HEK293 (cell line): ENCODE measurements around the gene TNS1.

ENCODE experiments used
- CTCF ChIA-PET: fragments of 350-600 bp; formaldehyde crosslinking; extraction: SDS; loops from one replicate; lab custom pipeline; 2021; ENCODE audit warnings: antibody characterized with exemption; lab: Yijun Ruan, JAX
- POLR2A ChIA-PET: fragments of 300-600 bp; formaldehyde crosslinking; extraction: SDS; loops from one replicate; lab custom pipeline; 2020; ENCODE audit warnings: antibody characterized with exemption, inconsistent platforms; lab: Yijun Ruan, JAX
- H3K27ac ChIP-seq: fragments of 200-500 bp; sonication (Bioruptor generic); 2 replicates; pipeline ENCODE4 v1.5.1; 2014; ENCODE audit warnings: low read depth, low read length, control low read depth, inconsistent platforms; ENCODE audit errors: extremely low read depth
- H3K36me3 ChIP-seq, 2 experiments: fragments of 200-500 bp in 1 of 2; sonication (Bioruptor generic) in 1 of 2; 1 replicate in 1 of 2; 2 replicates in 1 of 2; pipeline ENCODE4 v1.5.1; 2014 to 2017; ENCODE audit warnings: inconsistent platforms in 2 of 2, low read length in 2 of 2; ENCODE audit not compliant: control insufficient read depth in 2 of 2, insufficient read depth in 1 of 2
- H3K4me1 ChIP-seq: fragments of 200-500 bp; sonication (Bioruptor generic); 2 replicates; pipeline ENCODE4 v1.5.1; 2014; ENCODE audit warnings: mild to moderate bottlenecking, low read length, inconsistent platforms; ENCODE audit not compliant: control insufficient read depth, insufficient read depth
- H3K4me3 ChIP-seq: 2 replicates; pipeline ENCODE4 v1.5.1; 2011; ENCODE audit warnings: low read depth, mild to moderate bottlenecking, control low read depth, low read length, moderate library complexity
- H3K9me3 ChIP-seq: fragments of 200-500 bp; sonication (Bioruptor generic); 2 replicates; pipeline ENCODE4 v1.5.1; 2014; ENCODE audit warnings: low read depth, low read length, inconsistent platforms; ENCODE audit not compliant: control insufficient read depth, insufficient read depth
- KLF9 ChIP-seq: fragments of 450-650 bp; formaldehyde crosslinking; IDR thresholded peaks from 2 replicates; pipeline ENCODE4 v1.5.1; 2016; ENCODE audit warnings: missing biosample characterization, missing genetic modification characterization, low read depth
- OVOL3 ChIP-seq: fragments of 450-650 bp; formaldehyde crosslinking; IDR thresholded peaks from 2 replicates; pipeline ENCODE4 v1.5.1; 2016; ENCODE audit warnings: missing biosample characterization, missing genetic modification characterization
- REPIN1 ChIP-seq: fragments of 450-650 bp; formaldehyde crosslinking; IDR thresholded peaks from 2 replicates; pipeline ENCODE4 v1.5.1; 2017; ENCODE audit warnings: missing biosample characterization, missing genetic modification characterization, low read depth
- YY2 ChIP-seq: fragments of 450-650 bp; formaldehyde crosslinking; IDR thresholded peaks from 2 replicates; pipeline ENCODE4 v1.5.1; 2016; ENCODE audit warnings: missing biosample characterization, missing genetic modification characterization
- ZBTB20 ChIP-seq: fragments of 450-650 bp; formaldehyde crosslinking; IDR thresholded peaks from 2 replicates; pipeline ENCODE4 v1.5.1; 2016; ENCODE audit warnings: missing biosample characterization, missing genetic modification characterization
- ZNF114 ChIP-seq: fragments of 450-650 bp; formaldehyde crosslinking; IDR thresholded peaks from 2 replicates; pipeline ENCODE4 v1.5.0; 2017; ENCODE audit warnings: missing biosample characterization, missing genetic modification characterization
- ZNF133 ChIP-seq: fragments of 450-650 bp; formaldehyde crosslinking; IDR thresholded peaks from 2 replicates; pipeline ENCODE4 v1.5.1; 2016; ENCODE audit warnings: missing biosample characterization, missing genetic modification characterization
- ZNF155 ChIP-seq: fragments of 450-650 bp; formaldehyde crosslinking; IDR thresholded peaks from 2 replicates; pipeline ENCODE4 v1.5.1; 2016; ENCODE audit warnings: missing biosample characterization, missing genetic modification characterization
- ZNF16 ChIP-seq: fragments of 450-650 bp; formaldehyde crosslinking; IDR thresholded peaks from 2 replicates; pipeline ENCODE4 v1.5.1; 2016; ENCODE audit warnings: low read depth, missing biosample characterization, missing genetic modification characterization
- ZNF239 ChIP-seq: fragments of 450-650 bp; formaldehyde crosslinking; IDR thresholded peaks from 2 replicates; pipeline ENCODE4 v1.5.1; 2016; ENCODE audit warnings: missing biosample characterization, missing genetic modification characterization
- ZNF311 ChIP-seq: fragments of 450-650 bp; formaldehyde crosslinking; IDR thresholded peaks from 2 replicates; pipeline ENCODE4 v1.5.1; 2017; ENCODE audit warnings: missing biosample characterization, missing genetic modification characterization, borderline replicate concordance
- ZNF324 ChIP-seq: fragments of 450-650 bp; formaldehyde crosslinking; IDR thresholded peaks from 2 replicates; pipeline ENCODE4 v1.5.1; 2016; ENCODE audit warnings: missing biosample characterization, missing genetic modification characterization
- ZNF335 ChIP-seq: fragments of 450-650 bp; formaldehyde crosslinking; conservative IDR thresholded peaks from 2 replicates; pipeline ENCODE4 v1.5.1; 2016; ENCODE audit warnings: missing biosample characterization, missing genetic modification characterization
- ZNF426 ChIP-seq: fragments of 450-650 bp; formaldehyde crosslinking; IDR thresholded peaks from 2 replicates; pipeline ENCODE4 v1.5.1; 2017; ENCODE audit warnings: missing biosample characterization, missing genetic modification characterization, mild to moderate bottlenecking, inconsistent platforms, moderate library complexity
- ZNF510 ChIP-seq: fragments of 450-650 bp; formaldehyde crosslinking; IDR thresholded peaks from 2 replicates; pipeline ENCODE4 v1.5.1; 2018; ENCODE audit warnings: mild to moderate bottlenecking, missing genetic modification characterization, missing biosample characterization; ENCODE audit not compliant: insufficient replicate concordance
- ZNF555 ChIP-seq: fragments of 450-650 bp; formaldehyde crosslinking; conservative IDR thresholded peaks from 2 replicates; pipeline ENCODE4 v1.5.1; 2017; ENCODE audit warnings: missing biosample characterization, mild to moderate bottlenecking, missing genetic modification characterization, inconsistent platforms
- ZNF658 ChIP-seq: fragments of 450-650 bp; formaldehyde crosslinking; IDR thresholded peaks from 2 replicates; pipeline ENCODE4; 2016; ENCODE audit warnings: missing biosample characterization, missing genetic modification characterization
- ZNF660 ChIP-seq: fragments of 450-650 bp; IDR thresholded peaks from 2 replicates; pipeline ENCODE4 v1.5.1; 2018; ENCODE audit warnings: missing biosample characterization, mild to moderate bottlenecking, missing genetic modification characterization
- ZNF837 ChIP-seq: fragments of 450-650 bp; formaldehyde crosslinking; IDR thresholded peaks from 2 replicates; pipeline ENCODE4 v1.5.1; 2016; ENCODE audit warnings: missing biosample characterization, missing genetic modification characterization
- TF ChIP-seq, protein P1 (sequence below): fragments of 450-650 bp; formaldehyde crosslinking; IDR thresholded peaks from 2 replicates; pipeline ENCODE4 v1.5.1; 2016; ENCODE audit warnings: missing biosample characterization, missing genetic modification characterization
- TF ChIP-seq, protein P2 (sequence below): fragments of 450-650 bp; formaldehyde crosslinking; IDR thresholded peaks from 2 replicates; pipeline ENCODE4 v1.5.1; 2016; ENCODE audit warnings: missing biosample characterization, missing genetic modification characterization
- TF ChIP-seq, protein P3 (sequence below): fragments of 450-650 bp; formaldehyde crosslinking; IDR thresholded peaks from 2 replicates; pipeline ENCODE4 v1.5.1; 2016; ENCODE audit warnings: missing biosample characterization, missing genetic modification characterization
- TF ChIP-seq, protein P4 (sequence below): fragments of 450-650 bp; formaldehyde crosslinking; IDR thresholded peaks from 2 replicates; pipeline ENCODE4 v1.5.1; 2016; ENCODE audit warnings: missing biosample characterization, missing genetic modification characterization
- TF ChIP-seq, protein P5 (sequence below): fragments of 450-650 bp; formaldehyde crosslinking; IDR thresholded peaks from 2 replicates; pipeline ENCODE4 v1.5.1; 2016; ENCODE audit warnings: missing biosample characterization, missing genetic modification characterization, low read depth

Gene TNS1

DNA sequence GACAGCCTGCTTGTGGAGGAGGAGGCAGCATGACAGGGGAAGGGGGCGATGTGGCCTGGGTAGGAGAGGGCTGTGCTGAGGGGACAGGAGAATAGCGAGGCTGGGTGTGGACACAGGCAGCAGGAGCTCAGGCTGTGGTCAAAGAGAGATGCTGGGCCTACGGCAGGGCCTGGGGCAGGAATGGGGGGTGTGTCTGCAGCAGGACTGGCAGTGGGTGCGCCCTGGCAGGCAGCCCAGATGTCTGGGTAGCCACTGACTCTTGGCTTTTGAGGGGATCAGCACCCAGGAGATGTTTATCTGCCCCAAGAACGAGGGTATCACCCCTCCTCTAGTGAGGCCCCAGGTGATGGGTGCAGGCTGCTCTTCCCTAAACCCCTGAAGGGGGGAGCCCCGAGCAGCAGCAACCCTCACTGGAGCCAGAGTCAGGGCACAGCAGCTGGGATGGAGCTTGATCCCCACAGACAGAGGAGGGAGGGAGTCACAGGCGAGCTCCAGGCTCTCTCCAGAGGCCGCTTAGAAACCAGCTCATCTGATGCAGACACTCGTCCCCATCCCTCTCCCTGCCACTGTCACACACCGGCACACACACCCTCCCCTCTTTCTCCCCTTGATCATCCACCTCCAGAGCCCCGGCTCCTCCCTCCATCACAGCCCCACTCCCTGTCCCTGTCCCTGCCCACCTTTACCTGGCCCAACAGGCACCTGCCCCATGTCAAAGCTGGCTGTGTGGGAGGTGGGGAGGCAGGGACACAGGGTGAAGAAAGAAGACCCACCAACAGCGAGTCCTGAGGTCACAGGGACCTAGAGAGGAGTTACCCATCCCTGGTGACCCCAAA is 29.8 kb upstream of the TNS1 start:
- TF ChIP-seq ZNF155 (no peak), ZNF335 (tag by site-specific recombination) (no peak), ZBTB20 (tag by site-specific recombination) (0 out of 2 replicates have a peak, but pooled peaks have one; percentile 12), ZNF510 (tag by site-specific recombination) (no peak), KLF9 (tag by site-specific recombination) (0 out of 2 replicates have a peak, but pooled peaks have one; percentile 30), ZNF239 (tag by site-specific recombination) (no peak)
- TF ChIP-seq, protein P1, sequence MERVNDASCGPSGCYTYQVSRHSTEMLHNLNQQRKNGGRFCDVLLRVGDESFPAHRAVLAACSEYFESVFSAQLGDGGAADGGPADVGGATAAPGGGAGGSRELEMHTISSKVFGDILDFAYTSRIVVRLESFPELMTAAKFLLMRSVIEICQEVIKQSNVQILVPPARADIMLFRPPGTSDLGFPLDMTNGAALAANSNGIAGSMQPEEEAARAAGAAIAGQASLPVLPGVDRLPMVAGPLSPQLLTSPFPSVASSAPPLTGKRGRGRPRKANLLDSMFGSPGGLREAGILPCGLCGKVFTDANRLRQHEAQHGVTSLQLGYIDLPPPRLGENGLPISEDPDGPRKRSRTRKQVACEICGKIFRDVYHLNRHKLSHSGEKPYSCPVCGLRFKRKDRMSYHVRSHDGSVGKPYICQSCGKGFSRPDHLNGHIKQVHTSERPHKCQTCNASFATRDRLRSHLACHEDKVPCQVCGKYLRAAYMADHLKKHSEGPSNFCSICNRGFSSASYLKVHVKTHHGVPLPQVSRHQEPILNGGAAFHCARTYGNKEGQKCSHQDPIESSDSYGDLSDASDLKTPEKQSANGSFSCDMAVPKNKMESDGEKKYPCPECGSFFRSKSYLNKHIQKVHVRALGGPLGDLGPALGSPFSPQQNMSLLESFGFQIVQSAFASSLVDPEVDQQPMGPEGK (tag by site-specific recombination), result 0 out of 2 replicates have a peak, but pooled peaks have one; percentile 15
- Histone ChIP-seq H3K4me3 (no peak overlapping the region), H3K4me1 (no peaks in the 10 kb centered on the region), H3K9me3 (no peaks in the 10 kb centered on the region), H3K36me3 (no peaks in the 10 kb centered on the region), H3K27ac (no peak overlapping the region)
- ChIA-PET POLR2A (no interaction called here), CTCF (interaction anchor here (0.7 to 2.8 kb wide), 11 partner anchors 11 to 1465 kb away, joined by 3 to 16 read pairs (median 4); no protein-coding TSS in a partner anchor)

DNA sequence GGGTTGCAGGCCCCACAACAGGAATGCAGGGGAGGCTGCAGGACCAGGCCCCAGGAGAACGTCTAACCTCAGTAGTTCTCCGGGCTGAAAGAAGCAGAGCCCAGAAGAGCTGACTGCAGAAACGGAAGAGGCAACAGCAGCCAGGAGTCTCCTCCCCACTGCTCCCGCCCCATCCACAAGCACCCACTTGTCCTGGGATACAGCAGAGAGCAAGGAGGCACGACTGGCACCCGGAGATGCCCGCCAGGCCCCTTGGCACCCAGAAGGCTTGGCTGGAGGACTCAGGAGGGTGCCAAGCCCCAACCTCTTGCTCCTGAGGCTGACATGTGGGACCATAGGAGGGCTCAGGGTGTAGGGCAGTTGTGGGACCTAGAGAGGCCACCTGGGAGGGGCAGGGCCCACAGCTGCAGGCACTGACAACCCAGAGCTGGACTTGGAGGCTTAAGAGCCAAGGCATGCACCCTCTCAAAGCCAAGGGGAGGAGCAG is 29.0 kb upstream of the TNS1 start:
- Histone ChIP-seq H3K4me1 (no peaks in the 10 kb centered on the region), H3K4me3 (no peak overlapping the region), H3K36me3 (no peaks in the 10 kb centered on the region), H3K9me3 (no peaks in the 10 kb centered on the region), H3K27ac (no peak overlapping the region)
- POLR2A ChIA-PET, result no interaction called here
- CTCF ChIA-PET, result interaction anchor here (0.8 to 2.8 kb wide), 3 partner anchors 12 to 246 kb away, joined by 3 to 16 read pairs (median 6); no protein-coding TSS in a partner anchor
- TF ChIP-seq, protein P2, sequence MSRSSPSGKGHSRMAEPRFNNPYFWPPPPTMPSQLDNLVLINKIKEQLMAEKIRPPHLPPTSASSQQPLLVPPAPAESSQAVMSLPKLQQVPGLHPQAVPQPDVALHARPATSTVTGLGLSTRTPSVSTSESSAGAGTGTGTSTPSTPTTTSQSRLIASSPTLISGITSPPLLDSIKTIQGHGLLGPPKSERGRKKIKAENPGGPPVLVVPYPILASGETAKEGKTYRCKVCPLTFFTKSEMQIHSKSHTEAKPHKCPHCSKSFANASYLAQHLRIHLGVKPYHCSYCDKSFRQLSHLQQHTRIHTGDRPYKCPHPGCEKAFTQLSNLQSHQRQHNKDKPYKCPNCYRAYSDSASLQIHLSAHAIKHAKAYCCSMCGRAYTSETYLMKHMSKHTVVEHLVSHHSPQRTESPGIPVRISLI (tag by site-specific recombination), result no peak
- TF ChIP-seq ZNF555 (tag by site-specific recombination) (no peak), KLF9 (tag by site-specific recombination) (no peak), OVOL3 (tag by site-specific recombination) (no peak), ZNF324 (tag by site-specific recombination) (no peak), ZNF133 (no peak), ZNF660 (tag by site-specific recombination) (no peak), ZNF658 (tag by site-specific recombination) (no peak), ZNF311 (no peak), ZNF426 (tag by site-specific recombination) (no peak), ZNF114 (tag by site-specific recombination) (no peak), REPIN1 (tag by site-specific recombination) (no peak), ZNF16 (no peak), ZNF837 (tag by site-specific recombination) (no peak), YY2 (tag by site-specific recombination) (no peak)
- TF ChIP-seq, protein P3, sequence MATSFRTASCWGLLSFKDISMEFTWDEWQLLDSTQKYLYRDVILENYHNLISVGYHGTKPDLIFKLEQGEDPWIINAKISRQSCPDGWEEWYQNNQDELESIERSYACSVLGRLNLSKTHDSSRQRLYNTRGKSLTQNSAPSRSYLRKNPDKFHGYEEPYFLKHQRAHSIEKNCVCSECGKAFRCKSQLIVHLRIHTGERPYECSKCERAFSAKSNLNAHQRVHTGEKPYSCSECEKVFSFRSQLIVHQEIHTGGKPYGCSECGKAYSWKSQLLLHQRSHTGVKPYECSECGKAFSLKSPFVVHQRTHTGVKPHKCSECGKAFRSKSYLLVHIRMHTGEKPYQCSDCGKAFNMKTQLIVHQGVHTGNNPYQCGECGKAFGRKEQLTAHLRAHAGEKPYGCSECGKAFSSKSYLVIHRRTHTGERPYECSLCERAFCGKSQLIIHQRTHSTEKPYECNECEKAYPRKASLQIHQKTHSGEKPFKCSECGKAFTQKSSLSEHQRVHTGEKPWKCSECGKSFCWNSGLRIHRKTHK (tag by site-specific recombination), result no peak
- TF ChIP-seq, protein P4, sequence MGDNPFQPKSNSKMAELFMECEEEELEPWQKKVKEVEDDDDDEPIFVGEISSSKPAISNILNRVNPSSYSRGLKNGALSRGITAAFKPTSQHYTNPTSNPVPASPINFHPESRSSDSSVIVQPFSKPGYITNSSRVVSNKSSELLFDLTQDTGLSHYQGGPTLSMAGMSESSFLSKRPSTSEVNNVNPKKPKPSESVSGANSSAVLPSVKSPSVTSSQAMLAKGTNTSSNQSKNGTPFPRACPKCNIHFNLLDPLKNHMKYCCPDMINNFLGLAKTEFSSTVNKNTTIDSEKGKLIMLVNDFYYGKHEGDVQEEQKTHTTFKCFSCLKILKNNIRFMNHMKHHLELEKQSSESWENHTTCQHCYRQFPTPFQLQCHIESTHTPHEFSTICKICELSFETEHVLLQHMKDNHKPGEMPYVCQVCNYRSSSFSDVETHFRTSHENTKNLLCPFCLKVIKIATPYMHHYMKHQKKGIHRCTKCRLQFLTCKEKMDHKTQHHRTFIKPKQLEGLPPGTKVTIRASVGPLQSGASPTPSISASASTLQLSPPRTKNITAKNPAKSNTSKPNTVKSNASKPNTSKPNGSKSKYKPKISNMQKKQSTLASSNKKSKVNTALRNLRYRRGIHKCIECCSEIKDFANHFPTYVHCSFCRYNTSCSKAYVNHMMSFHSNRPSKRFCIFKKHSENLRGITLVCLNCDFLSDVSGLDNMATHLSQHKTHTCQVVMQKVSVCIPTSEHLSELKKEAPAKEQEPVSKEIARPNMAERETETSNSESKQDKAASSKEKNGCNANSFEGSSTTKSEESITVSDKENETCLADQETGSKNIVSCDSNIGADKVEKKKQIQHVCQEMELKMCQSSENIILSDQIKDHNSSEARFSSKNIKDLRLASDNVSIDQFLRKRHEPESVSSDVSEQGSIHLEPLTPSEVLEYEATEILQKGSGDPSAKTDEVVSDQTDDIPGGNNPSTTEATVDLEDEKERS (tag by site-specific recombination), result no peak
- TF ChIP-seq, protein P5, sequence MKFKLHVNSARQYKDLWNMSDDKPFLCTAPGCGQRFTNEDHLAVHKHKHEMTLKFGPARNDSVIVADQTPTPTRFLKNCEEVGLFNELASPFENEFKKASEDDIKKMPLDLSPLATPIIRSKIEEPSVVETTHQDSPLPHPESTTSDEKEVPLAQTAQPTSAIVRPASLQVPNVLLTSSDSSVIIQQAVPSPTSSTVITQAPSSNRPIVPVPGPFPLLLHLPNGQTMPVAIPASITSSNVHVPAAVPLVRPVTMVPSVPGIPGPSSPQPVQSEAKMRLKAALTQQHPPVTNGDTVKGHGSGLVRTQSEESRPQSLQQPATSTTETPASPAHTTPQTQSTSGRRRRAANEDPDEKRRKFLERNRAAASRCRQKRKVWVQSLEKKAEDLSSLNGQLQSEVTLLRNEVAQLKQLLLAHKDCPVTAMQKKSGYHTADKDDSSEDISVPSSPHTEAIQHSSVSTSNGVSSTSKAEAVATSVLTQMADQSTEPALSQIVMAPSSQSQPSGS, result no peak
